ENCODE results near the gene PCDHB9. TPM values are rescaled to one million over a fixed set of nuclear protein-coding genes. Genes with fewer than 3 reads are reported as not detected.
"Not testable (repeated sequence)": the region's sequence is repeated elsewhere in the genome, so short reads cannot be mapped to it uniquely, and the experiment has no call there.

PCDHB9 gene
- total RNA-seq, 1 donor from 2014 or later, result 3.0 TPM

DNA sequence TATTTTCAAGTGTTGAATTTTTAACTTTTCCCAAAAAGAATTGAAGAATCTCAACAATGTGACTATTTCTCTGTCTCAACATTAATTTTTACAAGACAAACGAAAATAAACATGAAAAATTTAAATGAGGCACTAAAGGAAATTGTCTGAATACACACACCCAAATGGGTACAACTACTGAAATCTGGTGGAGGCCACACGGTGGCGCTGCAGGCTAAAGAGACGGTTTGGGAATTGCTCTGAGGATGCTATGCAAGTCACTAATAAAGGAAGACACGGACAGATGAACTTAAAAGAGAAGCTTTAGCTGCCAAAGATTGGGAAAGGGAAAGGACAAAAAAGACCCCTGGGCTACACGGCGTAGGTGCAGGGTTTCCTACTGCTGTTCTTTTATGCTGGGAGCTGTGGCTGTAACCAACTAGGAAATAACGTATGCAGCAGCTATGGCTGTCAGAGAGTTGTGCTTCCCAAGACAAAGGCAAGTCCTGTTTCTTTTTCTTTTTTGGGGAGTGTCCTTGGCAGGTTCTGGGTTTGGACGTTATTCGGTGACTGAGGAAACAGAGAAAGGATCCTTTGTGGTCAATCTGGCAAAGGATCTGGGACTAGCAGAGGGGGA, 5.3 kb downstream of the PCDHB9 start, which contains the start of gene PCDHB10:
TSS of gene PCDHB10 (plus strand) at position 244 of the 616 bp plus-strand sequence. CDS start at position 444, 200 bp downstream.
- Histone ChIP-seq H3K27me3 (ENCODE audit: low read depth) (no peaks in the 10 kb centered on the region), H3K36me3 (no peaks in the 10 kb centered on the region), H3K9me3 (peaks cover 53% of the 10 kb centered on the region), H3K27ac (no peak within 1 kb of the TSS), H3K4me1 (no peaks in the 10 kb centered on the region), H3K4me3 (no peak within 1 kb of the TSS)
- intact Hi-C loops (cut with DNase I), result no loop called here
- peak; percentile 41 for TF ChIP-seq CTCF (IDR thresholded peaks at IDR 0.05)
- DNase-seq (no peak), ATAC-seq (no peak)

GRCh38 chr5:141194332-141194731, 7.4 kb downstream of the PCDHB9 start:
- H3K27ac ChIP-seq; H3K36me3 ChIP-seq; H3K4me1 ChIP-seq; DNase-seq; ATAC-seq; H3K4me3 ChIP-seq; intact Hi-C loops (cut with DNase I); H3K27me3 ChIP-seq (ENCODE audit: low read depth): not testable (repeated sequence)
- H3K9me3 ChIP-seq, result peaks cover 62% of the 10 kb centered on the region

DNA sequence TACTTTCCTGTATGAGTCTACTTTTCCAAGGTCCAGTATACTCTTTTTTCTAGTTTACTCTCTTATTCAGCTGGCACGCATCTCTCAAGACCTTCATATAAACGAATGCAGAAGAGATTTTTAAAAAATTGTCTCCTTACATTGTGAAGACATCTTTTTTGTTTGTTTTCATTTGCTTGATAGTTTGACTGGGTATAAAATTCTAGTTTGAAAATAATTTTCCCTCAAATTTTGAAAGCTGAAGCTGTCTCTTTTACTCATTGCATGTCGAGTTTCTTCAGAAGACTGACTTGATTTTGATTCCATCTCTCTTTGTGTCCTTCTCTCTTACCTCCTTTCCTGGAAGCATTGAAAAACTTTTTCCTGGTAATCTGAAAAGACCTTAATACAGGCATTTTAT, 9.4 kb downstream of the PCDHB9 start:
- no peak for DNase-seq
- H3K4me1 ChIP-seq, result no peaks in the 10 kb centered on the region
- no peak for ATAC-seq
- H3K36me3 ChIP-seq, result no peaks in the 10 kb centered on the region
- peaks cover 59% of the 10 kb centered on the region for H3K9me3 ChIP-seq
- intact Hi-C loops (cut with DNase I), result no loop called here
- H3K27ac ChIP-seq, result no peak overlapping the region
- H3K27me3 ChIP-seq (ENCODE audit: low read depth), result no peaks in the 10 kb centered on the region
- no peak for TF ChIP-seq CTCF (IDR thresholded peaks at IDR 0.05)
- no peak overlapping the region for H3K4me3 ChIP-seq

DNA sequence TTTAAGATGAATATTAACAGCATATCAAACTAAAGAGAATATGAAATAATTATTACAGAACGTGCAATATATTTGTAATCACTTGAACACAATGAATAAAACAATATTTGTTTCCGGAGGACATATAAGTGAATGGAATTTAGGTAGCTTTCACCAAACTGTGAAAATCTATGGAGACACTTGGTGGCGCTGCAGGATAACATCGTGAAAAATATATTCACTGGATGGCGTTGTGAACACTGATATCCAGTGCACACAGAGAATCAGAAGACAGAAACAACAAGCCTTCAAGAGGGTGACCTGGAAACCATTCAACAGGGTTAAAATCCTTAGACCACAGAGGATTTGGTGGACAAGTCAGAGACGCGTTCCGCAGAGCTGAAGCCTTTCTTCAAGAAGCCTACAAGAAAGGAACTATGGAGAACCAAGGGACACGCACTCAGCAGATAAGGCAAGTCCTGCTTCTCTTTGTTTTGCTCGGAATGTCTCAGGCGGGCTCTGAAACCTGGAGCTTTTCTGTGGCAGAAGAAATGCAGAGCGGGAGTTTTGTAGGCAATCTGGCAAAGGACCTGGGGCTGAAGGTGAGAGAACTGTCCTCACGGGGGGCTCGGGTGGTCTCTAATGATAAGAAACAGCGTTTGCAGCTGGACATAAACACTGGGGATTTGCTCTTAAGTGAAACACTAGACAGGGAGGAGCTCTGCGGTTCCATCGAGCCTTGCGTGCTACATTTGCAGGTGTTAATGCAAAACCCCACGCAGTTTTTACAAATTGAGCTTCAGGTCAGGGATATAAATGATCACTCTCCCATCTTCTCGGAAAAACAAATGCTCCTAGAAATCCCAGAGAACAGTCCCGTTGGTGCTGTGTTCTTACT, 12.6 kb downstream of the PCDHB9 start, which contains the start of gene PCDHB11:
TSS of gene PCDHB11 (plus strand) at position 269 of the 877 bp plus-strand sequence. CDS start at position 417, 148 bp downstream.
- intact Hi-C loops (cut with DNase I), result no loop called here
- H3K27me3 ChIP-seq (ENCODE audit: low read depth), result no peaks in the 10 kb centered on the region
- H3K27ac ChIP-seq, result no peak within 1 kb of the TSS
- DNase-seq (no peak), ATAC-seq (no peak)
- H3K9me3 ChIP-seq, result peaks cover 57% of the 10 kb centered on the region
- TF ChIP-seq CTCF (IDR thresholded peaks at IDR 0.05), result no peak
- no peaks in the 10 kb centered on the region for H3K4me1 ChIP-seq
- H3K36me3 ChIP-seq, result no peaks in the 10 kb centered on the region
- H3K4me3 ChIP-seq, result no peak within 1 kb of the TSS

DNA sequence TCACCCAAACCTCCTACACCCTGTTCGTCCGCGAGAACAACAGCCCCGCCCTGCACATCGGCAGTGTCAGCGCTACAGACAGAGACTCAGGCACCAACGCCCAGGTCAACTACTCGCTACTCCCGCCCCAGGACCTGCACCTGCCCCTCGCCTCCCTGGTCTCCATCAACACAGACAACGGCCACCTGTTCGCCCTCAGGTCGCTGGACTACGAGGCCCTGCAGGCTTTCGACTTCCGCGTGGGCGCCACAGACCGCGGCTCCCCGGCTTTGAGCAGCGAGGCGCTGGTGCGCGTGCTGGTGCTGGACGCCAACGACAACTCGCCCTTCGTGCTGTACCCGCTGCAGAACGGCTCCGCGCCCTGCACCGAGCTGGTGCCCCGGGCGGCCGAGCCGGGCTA, 14.2 kb downstream of the PCDHB9 start:
- H3K36me3 ChIP-seq; H3K4me1 ChIP-seq; ATAC-seq; H3K27ac ChIP-seq; intact Hi-C loops (cut with DNase I); DNase-seq; H3K4me3 ChIP-seq; H3K27me3 ChIP-seq (ENCODE audit: low read depth): not testable (repeated sequence)
- H3K9me3 ChIP-seq, result peaks cover 57% of the 10 kb centered on the region

DNA sequence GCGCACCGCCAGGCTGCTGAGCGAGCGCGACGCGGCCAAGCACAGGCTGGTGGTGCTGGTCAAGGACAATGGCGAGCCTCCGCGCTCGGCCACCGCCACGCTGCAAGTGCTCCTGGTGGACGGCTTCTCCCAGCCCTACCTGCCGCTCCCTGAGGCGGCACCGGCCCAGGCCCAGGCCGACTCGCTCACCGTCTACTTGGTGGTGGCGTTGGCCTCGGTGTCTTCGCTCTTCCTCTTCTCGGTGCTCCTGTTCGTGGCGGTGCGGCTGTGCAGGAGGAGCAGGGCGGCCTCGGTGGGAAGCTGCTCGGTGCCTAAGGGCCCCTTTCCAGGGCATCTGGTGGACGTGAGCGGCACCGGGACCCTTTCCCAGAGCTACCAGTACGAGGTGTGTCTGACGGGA, 14.7 kb downstream of the PCDHB9 start:
- intact Hi-C loops (cut with DNase I); H3K27ac ChIP-seq; DNase-seq; H3K4me1 ChIP-seq; H3K36me3 ChIP-seq; ATAC-seq; H3K27me3 ChIP-seq (ENCODE audit: low read depth); H3K4me3 ChIP-seq: not testable (repeated sequence)
- peaks cover 52% of the 10 kb centered on the region for H3K9me3 ChIP-seq

DNA sequence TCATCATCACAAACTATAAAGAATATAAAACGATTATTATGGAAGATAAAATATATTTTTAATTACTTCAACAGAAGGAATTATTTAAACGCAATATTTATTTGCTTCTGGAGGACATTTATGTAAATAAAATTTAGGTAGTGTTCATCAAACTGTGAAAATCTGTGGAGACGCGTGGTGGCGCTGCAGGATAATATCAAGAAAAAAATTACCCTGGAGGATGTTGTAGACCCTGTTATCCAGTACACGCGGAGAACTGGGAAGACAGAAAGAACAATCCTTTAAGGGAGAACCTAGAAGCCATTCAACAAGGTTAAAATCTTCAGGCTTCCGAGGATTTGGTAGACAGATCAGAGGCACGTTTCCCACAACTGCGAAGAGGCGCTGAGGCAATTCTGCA, 21.5 kb downstream of the PCDHB9 start, which contains the start of gene PCDHB12:
TSS of gene PCDHB12 (plus strand) at position 242 of the 400 bp plus-strand sequence. CDS start 189 bp downstream, outside the sequence.
- H3K27ac ChIP-seq, result no peak within 1 kb of the TSS
- H3K4me3 ChIP-seq, result peak within 1 kb of the TSS; percentile 11
- peaks cover 4% of the 10 kb centered on the region for H3K27me3 ChIP-seq (ENCODE audit: low read depth)
- no peak for DNase-seq
- TF ChIP-seq CTCF (IDR thresholded peaks at IDR 0.05), result peak; percentile 17
- peaks cover 23% of the 10 kb centered on the region for H3K9me3 ChIP-seq
- intact Hi-C loops (cut with DNase I), result no loop called here
- ATAC-seq, result no peak
- no peaks in the 10 kb centered on the region for H3K36me3 ChIP-seq
- no peaks in the 10 kb centered on the region for H3K4me1 ChIP-seq

GRCh38 chr5:141210281-141210680, 23.3 kb downstream of the PCDHB9 start:
- H3K36me3 ChIP-seq; H3K4me3 ChIP-seq; H3K27ac ChIP-seq; H3K27me3 ChIP-seq (ENCODE audit: low read depth); DNase-seq; H3K4me1 ChIP-seq; intact Hi-C loops (cut with DNase I); ATAC-seq: not testable (repeated sequence)
- H3K9me3 ChIP-seq, result peaks cover 19% of the 10 kb centered on the region

- DNase-seq; intact Hi-C loops (cut with DNase I); ATAC-seq; H3K4me3 ChIP-seq; H3K27ac ChIP-seq; H3K4me1 ChIP-seq; H3K27me3 ChIP-seq (ENCODE audit: low read depth); H3K36me3 ChIP-seq: not testable (repeated sequence)
- H3K9me3 ChIP-seq, result peaks cover 22% of the 10 kb centered on the region
These were observed 23.9 kb downstream of the PCDHB9 start for GRCh38 chr5:141210849-141211248.
